K562 (cell line): ENCODE data around the gene PDCD6IP. TPM values are rescaled to one million over a fixed set of nuclear protein-coding genes. Genes with fewer than 3 reads are reported as not detected.

Experiments
- BCOR ChIP-seq: fragments of 450-650 bp; IDR thresholded peaks from 2 replicates; pipeline ENCODE4 v1.6.1; 2016
- CBX1 ChIP-seq: sonication (generic); IDR thresholded peaks from 2 replicates; pipeline ENCODE4 v1.6.1; 2016; ENCODE audit warnings: antibody characterized with exemption, low read depth, mild to moderate bottlenecking
- CCNT2 ChIP-seq: IDR thresholded peaks from 2 replicates; pipeline ENCODE4 v1.6.1; 2011; ENCODE audit warnings: borderline replicate concordance, low read depth, mild to moderate bottlenecking, moderate library complexity, mixed read lengths, low read length; ENCODE audit not compliant: insufficient read length; ENCODE audit errors: extremely low read depth
- CHD4 ChIP-seq: fragments of 200-600 bp; sonication (generic); IDR thresholded peaks from 3 replicates; pipeline ENCODE4 v1.6.1; 2012; ENCODE audit warnings: low read depth, mild to moderate bottlenecking, mixed read lengths, low read length, inconsistent platforms; ENCODE audit not compliant: insufficient read depth, insufficient replicate concordance, poor library complexity, severe bottlenecking
- ETV5 ChIP-seq: sonication (generic); formaldehyde crosslinking; IDR thresholded peaks from 2 replicates; pipeline ENCODE4 v1.4.0; 2020; ENCODE audit warnings: low read depth, mild to moderate bottlenecking, missing genetic modification reagents
- FOXM1 ChIP-seq, 2 experiments: fragments of 450-650 bp in 1 of 2; sonication (generic) in 1 of 2; formaldehyde crosslinking in 1 of 2; IDR thresholded peaks; 2 replicates each; pipeline versions ENCODE4 v1.6.1 to v1.9.0; 2017 to 2022; ENCODE audit warnings: low read depth in 2 of 2, mild to moderate bottlenecking in 2 of 2, missing genetic modification reagents in 1 of 2, moderate library complexity in 1 of 2
- MAX ChIP-seq: sonication (generic); formaldehyde crosslinking; IDR thresholded peaks from 2 replicates; pipeline ENCODE4 v1.9.0; 2022; ENCODE audit warnings: mild to moderate bottlenecking, missing genetic modification reagents
- MTA2 ChIP-seq: fragments of 450-650 bp; IDR thresholded peaks from 2 replicates; pipeline ENCODE4 v1.6.1; 2016; ENCODE audit warnings: low read depth
- NR2C1 ChIP-seq, 2 experiments: fragments of 450-650 bp; IDR thresholded peaks; 2 replicates each; pipeline ENCODE4 v1.6.1; 2017; ENCODE audit warnings: mild to moderate bottlenecking in 2 of 2, antibody characterized with exemption in 1 of 2, inconsistent platforms in 1 of 2, missing compliant biosample characterization in 1 of 2, missing genetic modification characterization in 1 of 2
- POLR2A ChIP-seq: fragments of 450-650 bp; conservative IDR thresholded peaks from 2 replicates; pipeline ENCODE4 v1.6.1; 2016
- POLR2B ChIP-seq: fragments of 450-650 bp; IDR thresholded peaks from 2 replicates; pipeline ENCODE4 v1.6.1; 2018; ENCODE audit warnings: low read depth; ENCODE audit not compliant: partially characterized antibody
- PTRF ChIP-seq: fragments of 450-650 bp; IDR thresholded peaks from 2 replicates; pipeline ENCODE4 v1.6.1; 2016; ENCODE audit warnings: mild to moderate bottlenecking, missing genetic modification characterization, missing compliant biosample characterization
- RFX7 ChIP-seq: fragments of 250-450 bp; sonication (Bioruptor Pico); IDR thresholded peaks from 2 replicates; pipeline ENCODE4 v1.5.1; 2021; ENCODE audit warnings: mild to moderate bottlenecking
- SFPQ ChIP-seq: fragments of 200-400 bp; formaldehyde crosslinking; IDR thresholded peaks from 2 replicates; pipeline ENCODE4 v1.6.1; 2017; ENCODE audit warnings: mild to moderate bottlenecking, low read depth, low read length, moderate library complexity
- TOE1 ChIP-seq, 2 experiments: fragments of 450-650 bp in 1 of 2; sonication (generic) in 1 of 2; formaldehyde crosslinking in 1 of 2; IDR thresholded peaks; 2 replicates each; pipeline versions ENCODE4 v1.7.1 to v1.8.0; 2016 to 2022; ENCODE audit warnings: borderline replicate concordance in 2 of 2, mild to moderate bottlenecking in 2 of 2, antibody characterized with exemption in 1 of 2, inconsistent platforms in 1 of 2, low read depth in 1 of 2, missing genetic modification reagents in 1 of 2, moderate library complexity in 1 of 2
- ZNF253 ChIP-seq: fragments of 250-450 bp; sonication (Bioruptor Pico); conservative IDR thresholded peaks from 2 replicates; pipeline ENCODE4 v1.6.1; 2021; ENCODE audit warnings: mild to moderate bottlenecking
- ZNF398 ChIP-seq: fragments of 250-450 bp; sonication (Bioruptor Pico); IDR thresholded peaks from 2 replicates; pipeline ENCODE4 v1.8.0; 2021; ENCODE audit warnings: moderate library complexity, mild to moderate bottlenecking, inconsistent platforms
- ZNF511 ChIP-seq: sonication (generic); formaldehyde crosslinking; IDR thresholded peaks from 2 replicates; pipeline ENCODE4 v1.8.0; 2022; ENCODE audit warnings: mild to moderate bottlenecking, missing genetic modification reagents
- ZNF668 ChIP-seq: fragments of 250-450 bp; sonication (Bioruptor Pico); IDR thresholded peaks from 2 replicates; pipeline ENCODE4 v1.8.0; 2022; ENCODE audit warnings: mild to moderate bottlenecking, inconsistent platforms
- ZNF79 ChIP-seq: fragments of 250-450 bp; sonication (Bioruptor Pico); IDR thresholded peaks from 2 replicates; pipeline ENCODE4 v1.4.0; 2020; ENCODE audit warnings: low read depth, mild to moderate bottlenecking, moderate library complexity
- polyA plus RNA-seq, 8 experiments: library from polyadenylated mRNA; depleted of rRNA in 4 of 8; stranded (reverse) in 5 of 8; unstranded in 3 of 8; fragments of >200 nt; fragmentation: Nextera tagmentation in 2 of 8; fragmentation: Illumina TruSeq in 1 of 8; extraction: Ambion mirVana in 2 of 8; extraction: Trizol in 1 of 8; gene quantifications; 2 replicates each; pipeline versions ENCODE4 v1.2.1 to v1.2.3, GENCODE V29; 2011 to 2014; ENCODE audit warnings: inconsistent platforms in 1 of 8, missing spikeins in 1 of 8
- total RNA-seq, 7 experiments: library from RNA; depleted of rRNA in 6 of 7; stranded (reverse); fragments of >200 nt in 6 of 7; fragmentation: Illumina TruSeq in 2 of 7; extraction: Trizol in 2 of 7; gene quantifications; 2 replicates each; pipeline versions ENCODE4 v1.2.1 to v1.2.3, GENCODE V29; 2011 to 2021; ENCODE audit warnings: low replicate concordance in 1 of 7

PDCD6IP gene
- total and polyA plus RNA-seq, 9 of the 15 experiments (the other 6 are each of a cell fraction or from before 2014, with no cell fraction given), result 40.2 to 302 (median 122) TPM

GRCh38 chr3:33911525-33912322, 113.3 kb downstream of the PDCD6IP start (continued):
- TF ChIP-seq TOE1 (IDR thresholded peaks at IDR 0.05; ENCODE audit: borderline replicate concordance), result peak; percentile 53; the same call in 1 of the 2 replicates
- no peak for TF ChIP-seq TOE1 (CRISPR knock-in tag; IDR thresholded peaks at IDR 0.05; ENCODE audit: borderline replicate concordance, low read depth)
- no peak for TF ChIP-seq CCNT2
- TF ChIP-seq RFX7 (CRISPR knock-in tag), result no peak
- TF ChIP-seq ZNF668 (CRISPR knock-in tag), result no peak
- no peak for TF ChIP-seq SFPQ
- TF ChIP-seq BCOR, result no peak
- TF ChIP-seq MTA2, result no peak
- no peak for TF ChIP-seq CBX1
- no peak for TF ChIP-seq POLR2B
- no peak; the same call in 1 of the 2 replicates for TF ChIP-seq ETV5 (CRISPR knock-in tag)
- no peak for TF ChIP-seq ZNF79 (CRISPR knock-in tag)
- TF ChIP-seq NR2C1 (IDR thresholded peaks at IDR 0.05), result no peak
- no peak for TF ChIP-seq NR2C1 (tag; IDR thresholded peaks at IDR 0.05)
- no peak for TF ChIP-seq CHD4
- no peak for TF ChIP-seq ZNF511 (CRISPR knock-in tag)
- no peak for TF ChIP-seq POLR2A
- TF ChIP-seq MAX (CRISPR knock-in tag), result no peak
- TF ChIP-seq FOXM1 (IDR thresholded peaks at IDR 0.05; ENCODE audit: low read depth), result peak; percentile 24; the same call in 1 of the 2 replicates
- no peak for TF ChIP-seq FOXM1 (CRISPR knock-in tag; IDR thresholded peaks at IDR 0.05; ENCODE audit: low read depth)
- no peak for TF ChIP-seq ZNF253 (CRISPR knock-in tag)
- no peak for TF ChIP-seq PTRF (tag)
- no peak for TF ChIP-seq ZNF398 (CRISPR knock-in tag)
